IPS-NIHi7 (cell line): ENCODE measurements around the gene C2orf74.

Experiments
- DNase-seq: peaks from one replicate; pipeline ENCODE4 v3.0.0; 2012; ENCODE audit warnings: mixed read lengths; ENCODE audit errors: extremely low spot score

The C2orf74 gene

GRCh38 chr2:61214171-61214570 lies 52.2 kb downstream of the C2orf74 start:
- no peak for DNase-seq
